AG09319 (cell line): Measurements from ENCODE around the gene SMARCA4.

Experiments
- DNase-seq: peaks from one replicate; pipeline ENCODE4 v3.0.0-alpha.2; 2010; ENCODE audit warnings: low read depth; ENCODE audit errors: extremely low read depth
- CTCF ChIP-seq: IDR thresholded peaks from 2 replicates; pipeline ENCODE4 v1.5.1; 2011; ENCODE audit warnings: low read depth, mild to moderate bottlenecking, inconsistent platforms, low read length, moderate library complexity

The SMARCA4 gene

GRCh38 chr19:11007962-11008532 is 47.2 kb downstream of the SMARCA4 start:
- DNase-seq: no peak

GRCh38 chr19:11010041-11010440 is 49.2 kb downstream of the SMARCA4 start:
- no peak for TF ChIP-seq CTCF
- no peak for DNase-seq

More at GRCh38 chr19:11007962-11008532, 47.2 kb downstream of the SMARCA4 start:
- TF ChIP-seq CTCF: no peak

GRCh38 chr19:11012507-11012906 is 51.7 kb downstream of the SMARCA4 start:
- DNase-seq: no peak
- TF ChIP-seq CTCF: no peak

- no peak for TF ChIP-seq CTCF
- no peak for DNase-seq
These were observed 52.9 kb downstream of the SMARCA4 start for GRCh38 chr19:11013771-11014170.

GRCh38 chr19:11014403-11014911 is 53.6 kb downstream of the SMARCA4 start:
- DNase-seq: no peak
- TF ChIP-seq CTCF: no peak

GRCh38 chr19:11016631-11017030 is 55.8 kb downstream of the SMARCA4 start:
- no peak for DNase-seq
- TF ChIP-seq CTCF: no peak

- no peak for DNase-seq
- no peak for TF ChIP-seq CTCF
These were observed 56.6 kb downstream of the SMARCA4 start for GRCh38 chr19:11017275-11018035.
